BJ (cell line): Measurements from ENCODE around the gene LVRN. TPM values are rescaled to one million over a fixed set of nuclear protein-coding genes. Genes with fewer than 3 reads are reported as not detected.

Source experiments
- CTCF ChIA-PET: fragments of 350-600 bp; formaldehyde crosslinking; extraction: SDS; loops from one replicate; lab custom pipeline; 2021; ENCODE audit warnings: antibody characterized with exemption, inconsistent platforms; lab: Yijun Ruan, JAX
- POLR2A ChIA-PET: fragments of 300-600 bp; sonication (Branson Sonifier 250); formaldehyde crosslinking; extraction: SDS; loops from one replicate; lab custom pipeline; 2021; ENCODE audit warnings: antibody characterized with exemption; lab: Charles Lee
- DNase-seq: peaks from one replicate; pipeline ENCODE4 v3.0.0-alpha.2; 2011; ENCODE audit warnings: low read depth
- H3K27me3 ChIP-seq: 2 replicates; pipeline ENCODE4 v1.6.0; 2011; ENCODE audit warnings: low read length; ENCODE audit not compliant: control insufficient read depth, insufficient read depth
- H3K36me3 ChIP-seq: 2 replicates; pipeline ENCODE4 v1.5.1; 2011; ENCODE audit warnings: low read length; ENCODE audit not compliant: control insufficient read depth, insufficient read depth
- H3K4me3 ChIP-seq: 2 replicates; pipeline ENCODE4 v1.5.1; 2011; ENCODE audit warnings: low read depth, mild to moderate bottlenecking, control low read depth, low read length
- CTCF ChIP-seq: IDR thresholded peaks from 2 replicates; pipeline ENCODE4 v1.5.1; 2011; ENCODE audit warnings: low read depth, mild to moderate bottlenecking, control low read depth, inconsistent platforms, low read length, moderate library complexity; ENCODE audit not compliant: insufficient read depth
- polyA plus RNA-seq: library from polyadenylated mRNA; depleted of rRNA; stranded (reverse); fragments of >200 nt; gene quantifications from 2 replicates; pipeline ENCODE4 v1.2.3, GENCODE V29; 2011

The LVRN gene
- polyA plus RNA-seq, 1 experiment, result 0.05 TPM

GRCh38 chr5:116002116-116002906 is 40.0 kb downstream of the LVRN start:
- CTCF ChIA-PET, result no interaction called here
- H3K36me3 ChIP-seq, result no peaks in the 10 kb centered on the region
- no peak for TF ChIP-seq CTCF
- POLR2A ChIA-PET, result no interaction called here
- no peaks in the 10 kb centered on the region for H3K27me3 ChIP-seq
- no peak for DNase-seq
- H3K4me3 ChIP-seq, result no peak overlapping the region

- no peak for DNase-seq
- TF ChIP-seq CTCF, result no peak
- Histone ChIP-seq H3K4me3 (no peak overlapping the region), H3K36me3 (no peaks in the 10 kb centered on the region), H3K27me3 (no peaks in the 10 kb centered on the region)
- CTCF ChIA-PET, result interaction anchor here (1.2 kb wide), 1 partner anchor 8 kb away, joined by 3 read pairs; no protein-coding TSS in a partner anchor
- POLR2A ChIA-PET, result no interaction called here
These were observed 42.0 kb downstream of the LVRN start for GRCh38 chr5:116004248-116004647.

- no peaks in the 10 kb centered on the region for H3K36me3 ChIP-seq
- no peaks in the 10 kb centered on the region for H3K27me3 ChIP-seq
- no peak for DNase-seq
- no peak overlapping the region for H3K4me3 ChIP-seq
- ChIA-PET POLR2A (no interaction called here), CTCF (interaction anchor here (1.1 kb wide), 1 partner anchor 9 kb away, joined by 3 read pairs; no protein-coding TSS in a partner anchor)
- no peak for TF ChIP-seq CTCF
These were observed 47.5 kb downstream of the LVRN start for GRCh38 chr5:116009806-116010205.

GRCh38 chr5:116011046-116011445 is 48.8 kb downstream of the LVRN start:
- no peaks in the 10 kb centered on the region for H3K27me3 ChIP-seq
- ChIA-PET CTCF (no interaction called here), POLR2A (no interaction called here)
- no peaks in the 10 kb centered on the region for H3K36me3 ChIP-seq
- H3K4me3 ChIP-seq, result no peak overlapping the region
- TF ChIP-seq CTCF, result no peak
- DNase-seq, result no peak

- POLR2A ChIA-PET, result no interaction called here
- Histone ChIP-seq H3K27me3 (no peaks in the 10 kb centered on the region), H3K4me3 (no peak overlapping the region), H3K36me3 (no peaks in the 10 kb centered on the region)
- no peak for DNase-seq
- CTCF ChIA-PET, result interaction anchor here (2.1 kb wide), 1 partner anchor 12 kb away, joined by 4 read pairs; no protein-coding TSS in a partner anchor
- TF ChIP-seq CTCF, result no peak
These were observed 51.0 kb downstream of the LVRN start for GRCh38 chr5:116013207-116013785.
